Subcutaneous abdominal adipose tissue (tissue), 5 donors: ENCODE data around the gene RALA.
"Not testable (repeated sequence)": the region's sequence is repeated elsewhere in the genome, so short reads cannot be mapped to it uniquely, and the experiment has no call there.

Source experiments
- H3K27ac ChIP-seq: one replicate; pipeline ENCODE4 v1.7.0; 2013; ENCODE audit warnings: low read depth, mild to moderate bottlenecking, inconsistent platforms, low read length, moderate library complexity
- H3K27me3 ChIP-seq, 5 donors: one replicate each; pipeline ENCODE4 v1.7.0; 2013; ENCODE audit warnings: low read length in 5 of 5, inconsistent platforms in 1 of 5; ENCODE audit not compliant: control insufficient read depth in 5 of 5, insufficient read depth in 4 of 5
- H3K36me3 ChIP-seq, 5 donors: one replicate each; pipeline ENCODE4 v1.7.0; 2013; ENCODE audit warnings: low read length in 5 of 5; ENCODE audit not compliant: control insufficient read depth in 5 of 5, insufficient read depth in 5 of 5
- H3K4me1 ChIP-seq, 5 donors: one replicate each; pipeline ENCODE4 v1.7.0; 2013; ENCODE audit warnings: low read length in 5 of 5, mild to moderate bottlenecking in 3 of 5, moderate library complexity in 1 of 5; ENCODE audit not compliant: control insufficient read depth in 5 of 5, insufficient read depth in 5 of 5
- H3K4me3 ChIP-seq, 5 donors: one replicate each; pipeline ENCODE4 v1.7.0; 2013; ENCODE audit warnings: low read length in 5 of 5, low read depth in 1 of 5
- H3K9ac ChIP-seq, 5 donors: one replicate each; pipeline ENCODE4 v1.7.0; 2013; ENCODE audit warnings: low read length in 5 of 5, mild to moderate bottlenecking in 4 of 5, moderate library complexity in 3 of 5
- H3K9me3 ChIP-seq, 5 donors: one replicate each; pipeline ENCODE4 v1.7.0; 2013; ENCODE audit warnings: low read length in 5 of 5; ENCODE audit not compliant: control insufficient read depth in 5 of 5
- donor health status: healthy.
- donor health status: healthy.
- donor health status: healthy.
- donor health status: healthy.
- donor health status: healthy.

RALA gene

GRCh38 chr7:39735903-39736302 lies 112.5 kb downstream of the RALA start:
- H3K4me1 ChIP-seq: peaks cover 7 to 37% (median 30%) of the 10 kb centered on the region in 5 donors
- H3K4me3 ChIP-seq: no peak overlapping the region
- H3K9me3 ChIP-seq: no peaks in the 10 kb centered on the region
- H3K9ac ChIP-seq: no peak overlapping the region
- no peaks in the 10 kb centered on the region for H3K27me3 ChIP-seq
- no peak overlapping the region for H3K27ac ChIP-seq
- H3K36me3 ChIP-seq: no peaks in the 10 kb centered on the region

DNA sequence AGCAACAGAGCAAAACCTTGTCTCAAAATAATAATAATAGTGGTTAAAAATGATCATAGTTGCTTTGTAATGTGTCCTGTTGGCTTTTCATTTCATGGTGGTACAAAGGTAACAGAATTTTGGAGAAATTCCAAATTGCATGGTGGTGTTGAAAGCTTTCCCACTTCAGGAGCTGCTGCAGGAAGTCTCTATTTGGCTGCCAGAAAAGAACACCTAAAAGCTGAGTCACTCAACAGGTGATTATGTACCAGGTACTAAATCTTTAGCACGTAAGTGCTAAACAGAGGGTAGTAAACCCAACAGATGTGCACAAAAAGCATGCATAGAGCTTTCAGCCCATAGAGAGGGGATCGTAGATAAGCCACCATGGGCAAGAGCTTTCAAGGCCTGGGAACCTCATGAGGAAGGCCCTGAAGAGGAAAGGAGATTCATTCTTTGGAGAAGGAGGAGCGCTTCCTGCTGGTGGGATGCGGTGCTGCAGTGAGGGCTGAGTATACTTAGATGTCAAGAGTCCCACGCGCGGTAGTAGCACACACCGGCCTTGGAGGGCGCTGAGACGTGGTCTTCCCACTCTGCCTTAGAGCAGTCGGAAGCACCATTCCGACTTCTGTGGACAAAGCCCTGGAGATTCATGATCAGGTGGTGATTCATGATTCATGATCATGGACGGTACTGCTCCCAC lies 118.7 kb downstream of the RALA start:
- Histone ChIP-seq H3K4me3 (no peak overlapping the region), H3K36me3 (peaks cover 0 to 3% (median 0%) of the 10 kb centered on the region in 5 donors), H3K27ac (no peak overlapping the region), H3K27me3 (no peaks in the 10 kb centered on the region), H3K9ac (no peak overlapping the region), H3K9me3 (no peaks in the 10 kb centered on the region), H3K4me1 (peaks cover 0 to 4% (median 0%) of the 10 kb centered on the region in 5 donors)

- H3K36me3 ChIP-seq: peaks cover 0 to 3% (median 0%) of the 10 kb centered on the region in 5 donors
- no peak overlapping the region for H3K4me3 ChIP-seq
- H3K4me1 ChIP-seq: peaks cover 0 to 4% (median 0%) of the 10 kb centered on the region in 5 donors
- no peak overlapping the region for H3K27ac ChIP-seq
- no peaks in the 10 kb centered on the region for H3K9me3 ChIP-seq
- H3K9ac ChIP-seq: no peak overlapping the region
- no peaks in the 10 kb centered on the region for H3K27me3 ChIP-seq
Observed at GRCh38 chr7:39744620-39745019, 121.2 kb downstream of the RALA start.

- H3K27me3 ChIP-seq: no peaks in the 10 kb centered on the region
- H3K9me3 ChIP-seq: no peaks in the 10 kb centered on the region
- no peak overlapping the region for H3K4me3 ChIP-seq
- peaks cover 0 to 4% (median 0%) of the 10 kb centered on the region in 5 donors for H3K4me1 ChIP-seq
- H3K9ac ChIP-seq: no peak overlapping the region
- peaks cover 0 to 3% (median 0%) of the 10 kb centered on the region in 5 donors for H3K36me3 ChIP-seq
- no peak overlapping the region for H3K27ac ChIP-seq
Observed at GRCh38 chr7:39745320-39745719, 121.9 kb downstream of the RALA start.

GRCh38 chr7:39746103-39746819 lies 122.9 kb downstream of the RALA start:
- peaks cover 0 to 4% (median 0%) of the 10 kb centered on the region in 5 donors for H3K4me1 ChIP-seq
- no peaks in the 10 kb centered on the region for H3K27me3 ChIP-seq
- no peaks in the 10 kb centered on the region for H3K9me3 ChIP-seq
- no peak overlapping the region for H3K27ac ChIP-seq
- H3K36me3 ChIP-seq: peaks cover 0 to 3% (median 0%) of the 10 kb centered on the region in 5 donors
- no peak overlapping the region for H3K9ac ChIP-seq
- no peak overlapping the region for H3K4me3 ChIP-seq

DNA sequence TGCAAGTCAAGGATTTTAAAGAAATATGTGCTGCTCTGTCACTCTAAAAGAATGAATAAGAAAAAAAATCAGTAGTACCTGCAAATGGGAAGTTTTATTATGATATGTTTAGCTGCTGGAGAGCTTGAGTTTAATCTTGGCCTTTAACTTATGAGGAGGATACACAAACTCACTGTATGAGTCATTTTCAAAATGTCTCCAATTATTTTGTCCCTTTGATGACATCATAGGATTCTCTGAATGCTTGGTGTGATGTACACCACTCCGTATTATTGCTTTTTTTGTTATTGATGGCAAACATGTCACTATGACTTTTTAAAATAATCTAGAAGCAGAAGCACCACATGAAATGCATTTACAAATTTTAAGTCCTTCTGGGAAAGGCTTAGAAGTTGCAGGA lies 125.8 kb downstream of the RALA start:
- no peak overlapping the region for H3K9ac ChIP-seq
- H3K36me3 ChIP-seq: peaks cover 0 to 3% (median 0%) of the 10 kb centered on the region in 5 donors
- H3K27ac ChIP-seq: no peak overlapping the region
- H3K4me3 ChIP-seq: no peak overlapping the region
- no peaks in the 10 kb centered on the region for H3K27me3 ChIP-seq
- H3K9me3 ChIP-seq: no peaks in the 10 kb centered on the region
- H3K4me1 ChIP-seq: peaks cover 0 to 4% (median 0%) of the 10 kb centered on the region in 5 donors

GRCh38 chr7:39749717-39750116 lies 126.3 kb downstream of the RALA start:
- Histone ChIP-seq H3K27me3 (no peaks in the 10 kb centered on the region), H3K9ac (no peak overlapping the region), H3K27ac (no peak overlapping the region), H3K9me3 (no peaks in the 10 kb centered on the region), H3K36me3 (no peaks in the 10 kb centered on the region), H3K4me1 (peaks cover 0 to 4% (median 0%) of the 10 kb centered on the region in 5 donors), H3K4me3 (no peak overlapping the region)

GRCh38 chr7:39750253-39751077 lies 127.1 kb downstream of the RALA start:
- no peak overlapping the region for H3K27ac ChIP-seq
- H3K27me3 ChIP-seq: no peaks in the 10 kb centered on the region
- H3K9me3 ChIP-seq: no peaks in the 10 kb centered on the region
- H3K36me3 ChIP-seq: no peaks in the 10 kb centered on the region
- H3K4me1 ChIP-seq: peaks cover 0 to 4% (median 0%) of the 10 kb centered on the region in 5 donors
- H3K9ac ChIP-seq: no peak overlapping the region
- H3K4me3 ChIP-seq: no peak overlapping the region

DNA sequence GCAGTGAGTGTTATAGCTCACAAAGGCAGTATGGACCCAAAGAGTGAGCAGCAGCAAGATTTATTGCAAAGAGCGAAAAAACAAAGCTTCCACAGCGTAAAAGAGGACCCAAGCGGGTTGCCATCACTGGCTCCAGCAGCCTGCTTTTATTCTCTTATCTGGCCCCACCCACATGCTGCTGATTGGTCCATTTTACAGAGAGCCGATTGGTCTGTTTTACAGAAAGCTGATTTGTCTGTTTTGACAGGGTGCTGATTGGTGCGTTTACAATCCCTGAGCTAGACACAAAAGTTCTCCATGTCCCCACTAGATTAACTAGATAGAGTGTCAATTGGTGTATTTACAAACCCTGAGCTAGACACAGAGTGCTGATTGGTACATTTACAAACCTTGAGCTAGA lies 129.9 kb downstream of the RALA start:
- not testable (repeated sequence) for H3K4me3 ChIP-seq, H3K9ac ChIP-seq, H3K36me3 ChIP-seq, H3K27ac ChIP-seq, H3K27me3 ChIP-seq, H3K4me1 ChIP-seq, H3K9me3 ChIP-seq
